Tibial artery (tissue), 4 donors: Measurements from ENCODE around the gene CEMP1.
A peak's percentile ranks its signal among the peaks of the same experiment; 100 is the strongest.

ENCODE experiments used
- DNase-seq, 2 donors: peaks; one replicate each; pipeline ENCODE4 v3.0.0-alpha.2; 2019
- H3K27ac ChIP-seq, 2 donors: fragments of 200-600 bp; sonication (generic) in 1 of 2; 1 replicate in 1 of 2; 2 replicates in 1 of 2; pipeline ENCODE4 v1.5.1; 2018 to 2019; ENCODE audit warnings: mild to moderate bottlenecking in 1 of 2
- H3K27me3 ChIP-seq, 2 donors: fragments of 200-600 bp; sonication (generic) in 1 of 2; one replicate each; pipeline versions ENCODE4 v1.5.1 to v1.6.0; 2016 to 2019
- H3K36me3 ChIP-seq, 3 donors: fragments of 200-600 bp; sonication (generic) in 2 of 3; one replicate each; pipeline ENCODE4 v1.5.1; 2016 to 2019; ENCODE audit warnings: mild to moderate bottlenecking in 2 of 3
- H3K4me1 ChIP-seq, 4 donors: fragments of 200-600 bp; sonication (generic) in 2 of 4; 1 replicate in 3 of 4; 2 replicates in 1 of 4; pipeline ENCODE4 v1.5.1; 2016 to 2019
- H3K4me3 ChIP-seq, 2 donors: fragments of 200-600 bp; sonication (generic) in 1 of 2; 1 replicate in 1 of 2; 2 replicates in 1 of 2; pipeline ENCODE4 v1.5.1; 2018 to 2019; ENCODE audit warnings: mild to moderate bottlenecking in 2 of 2
- H3K9me3 ChIP-seq, 3 donors: fragments of 200-600 bp; sonication (generic) in 1 of 3; one replicate each; pipeline ENCODE4 v1.5.1; 2016 to 2019
- CTCF ChIP-seq, 2 experiments: fragments of 200-600 bp in 1 of 2; fragments of 450-650 bp in 1 of 2; IDR thresholded peaks; one replicate each; pipeline ENCODE4 v1.5.1; 2017 to 2019; ENCODE audit warnings: antibody characterized with exemption in 2 of 2, mild to moderate bottlenecking in 1 of 2, moderate library complexity in 1 of 2
- intact Hi-C: fragments of 100-400 bp; cut with DNase I; formaldehyde crosslinking; loops from one replicate; pipeline ENCODE4 v1.15.0; 2023; ENCODE audit warnings: low total_unique reads

The CEMP1 gene

DNA sequence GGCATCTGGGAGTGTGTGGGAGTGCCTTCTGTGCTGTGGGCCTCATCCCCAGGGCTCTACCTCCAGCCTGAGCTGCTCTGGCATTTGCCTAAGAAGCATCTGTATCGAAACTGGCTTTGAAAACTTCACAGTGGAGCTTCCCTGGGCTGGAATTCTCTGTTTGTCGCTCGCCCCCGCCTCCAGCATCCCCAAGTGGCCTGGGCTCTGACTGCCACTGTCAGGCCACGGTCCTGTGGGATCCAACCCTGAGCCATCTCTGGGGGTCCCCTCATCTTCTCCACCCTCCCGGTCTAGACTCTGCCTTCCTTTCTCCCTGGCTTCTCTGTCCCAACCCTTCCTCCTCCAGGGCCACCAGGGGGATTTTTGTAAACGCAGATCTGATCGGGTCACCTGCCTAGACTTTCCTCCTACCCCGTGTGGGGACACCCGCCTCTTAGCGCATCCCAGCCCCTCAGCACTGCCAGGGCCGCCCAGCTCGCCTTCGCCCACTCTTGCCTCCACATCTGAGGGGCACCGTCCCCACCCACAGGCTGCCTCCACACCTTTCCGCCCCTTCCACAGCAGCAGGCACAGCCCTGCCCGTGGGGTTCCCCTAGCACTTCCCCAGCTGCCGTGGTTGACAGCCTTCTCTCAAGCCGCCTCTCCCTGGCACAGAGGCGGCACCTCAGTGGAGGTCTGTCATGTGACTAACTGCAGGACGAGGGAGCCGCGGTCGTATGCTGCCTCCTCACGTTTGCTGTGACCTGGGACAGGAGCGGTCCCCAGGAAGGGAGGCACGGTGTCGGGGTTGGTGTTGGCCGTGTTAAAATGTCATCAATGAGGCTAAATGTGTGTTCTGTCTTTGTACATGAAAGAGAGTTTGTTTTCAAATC, 44.3 kb downstream of the CEMP1 start:
- no peaks in the 10 kb centered on the region for H3K27me3 ChIP-seq
- no peak for TF ChIP-seq CTCF (IDR thresholded peaks at IDR 0.05)
- H3K4me1 ChIP-seq, result peaks cover 0 to 51% (median 6%) of the 10 kb centered on the region in 4 donors
- H3K36me3 ChIP-seq, result no peaks in the 10 kb centered on the region
- no peak overlapping the region for H3K4me3 ChIP-seq
- no peaks in the 10 kb centered on the region for H3K9me3 ChIP-seq
- DNase-seq, result peak in 1 of 2 donors; percentile 54
- intact Hi-C loops, result no loop called here
- no peak overlapping the region for H3K27ac ChIP-seq

- Histone ChIP-seq H3K4me1 (peaks cover 0 to 52% (median 6%) of the 10 kb centered on the region in 4 donors), H3K4me3 (no peak overlapping the region), H3K9me3 (no peaks in the 10 kb centered on the region), H3K36me3 (no peaks in the 10 kb centered on the region), H3K27me3 (no peaks in the 10 kb centered on the region), H3K27ac (no peak overlapping the region)
- no peak for TF ChIP-seq CTCF (IDR thresholded peaks at IDR 0.05)
- DNase-seq, result no peak
- intact Hi-C loops, result no loop called here
These were observed 45.2 kb downstream of the CEMP1 start for GRCh38 chr16:2485811-2486507.

- Histone ChIP-seq H3K27me3 (no peaks in the 10 kb centered on the region), H3K4me1 (peaks cover 0 to 52% (median 6%) of the 10 kb centered on the region in 4 donors), H3K36me3 (no peaks in the 10 kb centered on the region), H3K27ac (no peak overlapping the region), H3K4me3 (no peak overlapping the region), H3K9me3 (no peaks in the 10 kb centered on the region)
- no peak for TF ChIP-seq CTCF (IDR thresholded peaks at IDR 0.05)
- intact Hi-C loops, result no loop called here
- no peak for DNase-seq
These were observed 46.2 kb downstream of the CEMP1 start for GRCh38 chr16:2484898-2485508.

DNA sequence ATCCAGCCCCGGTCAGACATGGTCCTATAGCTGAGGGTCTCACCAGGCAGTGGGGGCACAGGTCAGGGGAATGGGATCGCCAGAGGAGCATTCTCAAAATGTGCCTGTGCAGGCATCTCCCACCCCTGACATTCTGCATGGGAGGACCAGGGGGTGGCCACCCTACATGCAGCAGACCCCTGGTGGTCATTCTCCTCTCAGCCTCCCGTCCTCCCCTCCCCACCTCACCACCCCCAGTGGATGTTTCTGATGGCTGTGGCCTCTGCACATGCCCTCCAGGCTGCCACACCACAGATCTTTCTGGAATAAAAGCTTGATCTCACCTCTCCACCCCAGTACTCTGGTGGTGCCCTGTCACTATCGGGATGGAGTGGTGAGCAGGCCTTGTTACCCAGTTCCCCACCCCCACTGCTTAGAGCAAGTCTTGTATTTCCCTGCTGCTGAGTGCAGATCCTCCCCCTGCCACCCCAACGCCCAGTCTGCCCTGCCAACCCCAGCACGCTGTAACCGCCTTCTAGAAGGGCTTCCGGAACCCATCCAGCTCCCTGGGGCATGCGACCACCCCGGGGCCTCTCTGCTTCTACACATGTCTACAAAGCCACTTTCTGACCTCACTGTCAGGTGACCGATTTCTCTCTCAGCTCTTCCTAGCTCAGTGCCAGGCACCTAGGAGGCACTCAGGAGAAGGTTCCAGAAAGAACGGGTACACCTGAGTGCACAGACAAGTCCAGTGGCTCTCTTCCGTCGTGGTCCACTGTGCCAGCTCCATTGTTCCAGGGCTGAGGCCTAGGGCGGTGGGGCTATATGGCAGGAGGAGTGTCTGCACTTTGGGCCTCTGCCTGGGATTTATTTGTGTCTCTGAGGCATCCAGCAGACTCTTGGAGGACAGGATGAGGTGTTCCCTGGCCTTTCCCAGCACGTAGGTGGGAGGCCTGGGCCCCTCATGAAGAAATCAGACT, 47.0 kb downstream of the CEMP1 start:
- DNase-seq, result no peak
- no peak for TF ChIP-seq CTCF (IDR thresholded peaks at IDR 0.05)
- H3K4me1 ChIP-seq, result peaks cover 0 to 52% (median 6%) of the 10 kb centered on the region in 4 donors
- H3K27me3 ChIP-seq, result no peaks in the 10 kb centered on the region
- no peaks in the 10 kb centered on the region for H3K36me3 ChIP-seq
- no peaks in the 10 kb centered on the region for H3K9me3 ChIP-seq
- intact Hi-C loops, result no loop called here
- H3K4me3 ChIP-seq, result no peak overlapping the region
- peak overlapping the region in 1 of 2 donors; percentile 60 for H3K27ac ChIP-seq
